Endothelial cell of coronary artery (primary cell): Measurements from ENCODE around the gene SUCLG2. TPM values are rescaled to one million over a fixed set of nuclear protein-coding genes. Genes with fewer than 3 reads are reported as not detected.

Experiments used
- total RNA-seq: library from RNA; depleted of rRNA; stranded (reverse); fragments of >200 nt; gene quantifications from 2 replicates; pipeline ENCODE4 v1.2.3, GENCODE V29; 2014

The SUCLG2 gene, protein sequence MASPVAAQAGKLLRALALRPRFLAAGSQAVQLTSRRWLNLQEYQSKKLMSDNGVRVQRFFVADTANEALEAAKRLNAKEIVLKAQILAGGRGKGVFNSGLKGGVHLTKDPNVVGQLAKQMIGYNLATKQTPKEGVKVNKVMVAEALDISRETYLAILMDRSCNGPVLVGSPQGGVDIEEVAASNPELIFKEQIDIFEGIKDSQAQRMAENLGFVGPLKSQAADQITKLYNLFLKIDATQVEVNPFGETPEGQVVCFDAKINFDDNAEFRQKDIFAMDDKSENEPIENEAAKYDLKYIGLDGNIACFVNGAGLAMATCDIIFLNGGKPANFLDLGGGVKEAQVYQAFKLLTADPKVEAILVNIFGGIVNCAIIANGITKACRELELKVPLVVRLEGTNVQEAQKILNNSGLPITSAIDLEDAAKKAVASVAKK
- total RNA-seq, result 29.4 and 46.4 TPM in 2 replicates

GRCh38 chr3:67654099-67654843 lies at the start of gene SUCLG2:
SUCLG2 (minus strand) TSS chr3:67654612; CDS start chr3:67654586, 26 bp downstream.

